ENCODE results near the gene TCERG1L.

The TCERG1L gene

DNA sequence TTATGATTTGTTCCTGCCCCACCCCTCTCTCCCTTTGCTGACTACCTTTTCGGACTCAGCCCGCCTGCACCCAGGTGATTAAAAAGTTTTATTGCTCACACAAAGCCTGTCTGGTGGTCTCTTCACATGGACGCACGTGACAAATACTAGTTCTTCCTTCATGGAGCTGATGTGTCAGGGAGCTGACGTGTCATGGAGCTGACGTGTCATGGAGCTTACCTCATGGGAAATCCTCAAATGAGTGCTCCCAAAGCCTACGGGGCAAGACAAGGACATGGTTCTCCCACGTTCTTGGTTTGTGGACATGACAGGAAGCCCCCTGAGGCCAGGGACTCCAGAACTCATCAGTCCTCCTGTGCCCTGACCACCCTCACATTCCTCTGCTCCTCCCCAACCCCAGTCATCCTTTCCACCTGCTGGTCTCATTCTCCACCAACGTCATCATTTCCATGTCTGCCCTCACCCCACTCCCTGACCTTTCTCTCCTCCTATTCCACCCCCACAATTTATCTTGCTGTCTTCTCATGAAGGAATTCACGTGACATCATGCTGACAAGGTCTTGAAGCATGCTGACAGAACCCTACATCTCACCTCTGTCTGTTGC lies 261.3 kb downstream of the TCERG1L start:
- DNase-seq, result no peak

DNA sequence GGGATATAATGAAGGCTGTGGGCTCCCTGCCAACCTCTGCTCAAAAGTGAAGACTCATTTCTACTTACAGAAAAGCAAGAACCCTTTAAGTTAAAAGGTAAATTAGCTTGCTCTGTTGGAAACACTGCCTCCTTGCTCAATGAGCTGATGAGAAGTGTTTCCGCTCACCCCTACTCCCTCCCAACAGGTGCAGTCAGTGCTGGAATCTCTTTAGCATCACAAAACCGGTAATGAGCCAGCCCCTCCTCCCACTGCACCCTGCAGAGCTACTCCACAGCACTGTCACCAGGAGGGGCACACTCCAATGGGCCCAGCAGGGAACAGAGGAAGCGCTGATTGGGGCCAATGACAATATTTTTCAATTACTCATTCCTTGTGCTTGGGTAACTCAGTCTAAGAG lies 262.5 kb downstream of the TCERG1L start:
- no peak for DNase-seq

DNA sequence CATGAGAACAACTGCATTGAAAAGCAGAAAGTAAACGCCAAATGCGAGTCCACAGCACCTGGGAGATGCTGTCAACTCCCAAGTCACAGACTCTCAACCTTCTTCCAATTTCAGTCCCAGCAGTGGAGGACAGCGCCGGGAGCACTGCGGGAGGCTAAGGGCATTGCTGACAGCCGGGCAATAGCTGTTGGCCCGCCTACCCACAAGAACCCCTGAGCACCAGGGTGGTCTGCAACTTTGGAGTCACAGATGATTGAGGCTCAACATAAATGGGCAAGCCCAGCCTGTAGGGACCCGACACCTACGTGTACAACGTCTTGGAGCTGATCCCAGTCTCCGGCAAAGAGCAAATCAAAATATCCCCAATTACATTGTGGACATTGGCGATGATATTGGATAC lies 262.9 kb downstream of the TCERG1L start:
- DNase-seq, result no peak

DNA sequence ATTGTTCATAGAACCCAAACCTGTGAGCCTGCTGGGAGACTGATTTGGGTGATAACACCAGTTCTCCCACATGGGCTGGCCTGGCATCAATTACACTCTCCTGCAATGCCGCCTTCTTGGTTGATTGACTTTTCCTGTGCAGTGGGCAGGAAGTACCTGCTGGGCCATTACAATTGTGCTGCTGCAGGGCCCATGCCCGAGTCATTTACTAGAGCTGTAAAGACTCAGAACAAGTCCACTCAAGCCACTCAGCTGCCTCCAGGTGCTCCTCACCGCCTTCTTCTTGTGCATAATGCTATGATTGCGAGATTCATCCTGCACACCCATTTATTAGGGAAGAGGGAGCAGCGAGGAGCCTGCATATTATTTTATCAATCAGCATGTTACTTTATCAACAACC lies 264.0 kb downstream of the TCERG1L start:
- DNase-seq, result no peak

DNA sequence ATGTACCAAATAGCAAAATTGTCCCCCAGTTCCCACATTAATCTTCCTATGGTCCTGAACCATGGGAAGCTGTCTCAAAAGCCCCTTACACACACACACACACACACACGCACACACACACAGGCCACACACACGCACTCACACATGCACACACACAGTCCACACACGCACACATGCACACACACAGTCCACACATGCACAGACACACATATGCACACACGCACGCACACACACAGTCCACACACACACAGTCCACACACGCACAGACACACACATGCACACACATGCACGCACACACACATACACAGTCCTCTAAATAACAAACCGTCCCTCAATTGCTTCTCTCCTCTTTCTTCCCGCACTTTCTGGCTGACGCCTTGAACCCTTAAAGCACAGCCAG lies 265.3 kb downstream of the TCERG1L start:
- DNase-seq, result no peak

DNA sequence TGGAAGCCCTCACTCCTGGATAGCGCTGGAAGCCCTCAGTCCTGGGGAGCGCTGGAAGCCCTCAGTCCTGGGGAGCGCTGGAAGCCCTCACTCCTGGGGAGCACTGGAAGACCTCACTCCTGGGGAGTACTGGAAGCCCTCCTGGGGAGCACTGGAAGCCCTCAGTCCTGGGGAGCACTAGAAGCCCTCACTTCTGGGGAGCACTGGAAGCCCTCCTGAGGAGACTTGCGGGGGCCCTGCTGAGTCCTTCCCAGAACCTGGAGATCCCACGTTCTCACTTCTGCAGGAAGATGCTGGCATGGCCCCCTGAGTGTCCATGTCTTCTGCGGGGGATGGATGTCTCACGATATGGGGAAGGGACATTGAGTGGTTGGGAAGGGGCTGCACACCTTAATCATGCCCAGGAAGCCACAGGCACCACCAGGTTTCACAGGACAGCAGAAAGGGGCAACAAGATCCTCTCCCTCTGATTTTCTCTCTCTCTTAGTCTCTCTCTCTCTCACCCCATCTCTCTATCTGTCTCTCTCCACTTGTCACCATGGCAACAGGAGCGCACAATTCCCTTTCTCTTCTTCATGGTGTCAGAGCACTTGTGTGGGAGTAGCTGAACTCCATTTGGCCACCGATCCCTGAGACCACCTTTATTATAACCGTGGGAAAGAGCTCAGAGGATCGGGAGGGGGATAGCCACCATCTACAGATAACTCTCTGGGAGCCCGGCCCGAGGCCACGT lies 267.0 kb downstream of the TCERG1L start:
- DNase-seq, result no peak

DNA sequence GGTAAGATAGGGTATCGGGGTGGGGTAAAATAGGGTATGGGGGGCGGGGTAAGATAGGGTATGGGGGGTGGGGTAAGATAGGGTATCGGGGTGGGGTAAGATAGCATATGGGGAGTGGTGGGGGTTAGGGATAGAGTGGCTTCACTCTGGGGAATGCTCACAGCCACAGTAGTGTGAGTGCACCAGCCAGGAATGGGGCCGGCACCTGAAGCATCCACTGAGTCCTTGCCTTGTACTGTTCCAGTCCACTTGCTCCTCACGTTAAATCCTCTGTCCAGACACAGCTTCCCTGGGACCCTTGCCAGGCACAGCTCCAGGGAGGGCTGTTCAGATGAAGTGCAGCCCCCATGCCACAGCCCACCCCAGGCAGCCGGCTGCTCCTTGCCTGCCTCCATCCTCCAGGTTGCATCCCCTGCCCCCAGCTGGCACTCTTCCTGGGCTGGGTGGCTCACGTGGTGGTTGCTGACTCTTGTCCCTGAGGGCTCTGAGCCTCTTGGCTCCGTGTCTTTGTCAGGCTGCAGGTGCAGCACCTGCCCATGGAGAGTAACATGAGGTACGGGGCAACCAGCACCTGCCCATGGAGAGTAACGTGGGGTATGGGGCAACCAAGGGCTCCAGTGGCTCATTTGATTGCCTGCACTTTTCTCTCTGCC lies 268.4 kb downstream of the TCERG1L start:
- DNase-seq, result no peak

Data from CD4-positive, alpha-beta T cell treated with Interleukin-4 for 4 hours (primary cell).